NCI-H1105 treated with DMSO at 0.1 percent for 48 hours (cell line): ENCODE results near the gene TBCK.
A peak's percentile ranks its signal among the peaks of the same experiment; 100 is the strongest.
"Not testable (repeated sequence)": the region's sequence is repeated elsewhere in the genome, so short reads cannot be mapped to it uniquely, and the experiment has no call there.

ENCODE experiments used
- DNase-seq: peaks from one replicate; lab custom pipeline; 2025; lab: John Stamatoyannopoulos, UW

Gene TBCK

DNA sequence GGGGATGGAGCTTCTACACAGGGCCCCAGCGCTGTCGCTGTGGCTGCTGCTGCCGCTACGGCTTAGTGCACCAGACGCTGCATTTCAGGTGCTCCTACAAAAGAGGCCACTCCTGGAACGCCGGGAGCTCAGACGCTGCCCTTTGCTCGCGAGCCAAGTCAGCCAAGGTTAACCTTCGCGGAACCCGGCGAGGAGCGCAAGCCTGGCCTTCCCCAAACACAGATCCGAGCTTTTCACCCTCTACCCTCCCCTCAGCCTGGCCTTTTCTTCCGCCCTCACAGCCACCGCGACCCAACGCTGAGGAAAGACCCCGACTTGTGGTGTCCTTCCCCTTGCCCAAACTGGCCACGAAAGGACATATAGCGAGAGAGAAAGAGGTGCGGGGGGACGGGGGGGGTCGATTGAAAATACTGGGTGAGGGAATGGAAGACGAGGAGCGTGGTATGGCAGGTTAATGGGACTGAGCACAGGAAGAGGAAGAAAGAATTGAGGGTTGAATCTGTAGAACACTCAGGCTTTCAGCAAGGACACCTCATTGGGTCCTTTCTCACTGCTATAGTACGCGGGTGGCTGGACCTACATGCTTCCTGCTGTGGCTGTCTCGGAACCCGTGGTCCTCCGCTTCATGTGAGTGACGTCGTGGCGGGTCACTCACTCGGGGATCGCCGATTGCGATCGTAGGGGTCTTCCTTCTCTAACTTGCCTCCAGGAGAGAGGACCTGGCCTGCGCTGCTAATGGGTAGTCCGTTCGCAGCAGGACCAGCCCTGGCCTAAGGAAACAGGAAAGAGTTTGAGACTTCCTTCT, at the start of gene TBCK, which contains the start of gene AIMP1:
Gene TBCK, minus strand, starts transcription at position 242 of the 805 bp plus-strand sequence. CDS start 7,249 bp downstream, outside the sequence.
Gene AIMP1, plus strand, starts transcription at position 583 of the 805 bp plus-strand sequence. CDS start 8,460 bp downstream, outside the sequence.
- DNase-seq, result peak; percentile 73

DNA sequence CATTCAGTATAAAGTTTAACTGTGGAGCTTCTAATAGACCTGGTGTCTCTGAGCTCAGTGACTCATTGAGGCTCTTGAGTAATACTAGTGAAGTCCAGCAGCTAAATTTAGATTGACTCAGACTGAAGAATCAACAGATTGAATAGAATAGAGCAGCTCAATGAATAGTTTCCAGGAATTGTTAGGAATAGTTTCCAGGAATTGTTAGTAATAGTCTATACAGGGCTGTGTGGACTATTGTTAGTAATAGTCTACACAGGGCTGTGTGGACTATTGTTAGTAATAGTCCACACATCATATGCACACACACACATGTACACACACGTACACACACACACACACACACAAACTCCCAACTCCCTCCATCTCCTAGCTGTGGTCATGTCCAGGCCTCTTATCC, 49.6 kb upstream of the TBCK start:
- no peak for DNase-seq

DNA sequence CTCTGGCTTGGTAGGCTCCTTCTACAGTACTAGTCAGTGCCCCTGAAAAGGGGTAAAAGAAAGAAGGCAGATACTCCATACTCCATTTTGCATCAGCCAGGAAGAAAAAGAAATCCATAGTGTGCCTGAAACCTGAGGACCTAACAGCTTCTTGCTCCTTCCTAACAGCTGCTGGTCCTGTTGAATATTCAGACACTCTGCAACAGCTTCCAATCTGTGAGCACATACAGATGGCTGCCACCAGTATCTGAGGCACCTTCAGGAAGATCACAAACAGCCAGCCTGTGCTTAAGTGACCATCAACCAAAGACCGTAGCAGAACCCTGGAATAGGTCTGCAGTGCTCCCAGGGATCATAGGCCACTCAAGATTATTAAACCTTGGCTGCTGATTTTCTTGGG, 48.3 kb upstream of the TBCK start:
- DNase-seq, result no peak

DNA sequence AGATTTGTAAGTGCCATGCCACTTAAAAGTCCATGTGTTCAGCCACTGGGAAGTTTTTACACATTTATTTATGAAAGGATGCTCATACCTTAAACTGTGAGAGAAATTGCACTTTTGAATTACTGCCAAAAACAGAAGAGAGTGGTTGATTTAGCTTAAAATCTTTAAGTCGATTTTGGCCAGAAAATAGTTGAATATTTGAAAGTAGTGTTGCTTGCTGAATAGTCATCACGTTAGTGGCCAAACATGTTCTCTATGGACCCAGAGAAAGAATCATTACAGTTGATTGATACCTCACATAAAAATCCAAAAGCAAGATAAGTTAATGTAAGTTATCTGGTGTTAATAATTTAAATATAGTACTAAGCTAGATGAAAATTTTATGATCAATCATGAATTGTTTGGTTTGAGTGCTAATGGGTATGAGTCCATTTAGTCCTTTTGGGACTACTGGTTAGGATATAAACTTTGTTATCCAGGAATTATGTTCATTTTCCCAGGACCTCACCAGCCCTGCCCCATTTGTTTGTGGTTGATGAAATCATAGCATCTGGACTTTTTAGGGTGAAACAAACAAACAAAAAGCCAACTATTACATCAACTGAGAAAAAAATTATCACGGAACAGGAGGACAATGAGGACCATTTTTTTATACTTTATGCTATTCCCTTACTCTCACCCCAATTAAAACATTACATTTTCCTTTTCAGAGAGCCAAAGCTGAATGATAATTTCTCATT, 46.2 kb upstream of the TBCK start:
- no peak for DNase-seq

DNA sequence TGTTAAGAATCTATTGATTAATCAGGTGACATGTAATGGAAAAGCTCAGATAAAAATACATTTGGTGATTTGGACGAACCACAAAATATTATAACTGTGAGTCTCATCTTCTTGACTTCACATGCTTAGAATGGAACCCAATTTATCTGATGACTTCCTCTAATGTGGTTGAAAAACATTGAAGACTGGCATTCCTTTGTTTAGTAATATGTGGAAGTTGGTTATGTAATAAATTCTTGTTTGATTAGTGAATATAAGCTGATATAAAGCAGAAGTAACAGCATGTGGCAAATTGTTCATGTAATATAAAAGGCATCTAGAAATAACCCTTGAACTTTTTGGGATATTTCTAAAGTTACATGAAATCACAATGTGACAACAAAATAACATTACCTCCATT, 42.9 kb upstream of the TBCK start:
- DNase-seq, result no peak

DNA sequence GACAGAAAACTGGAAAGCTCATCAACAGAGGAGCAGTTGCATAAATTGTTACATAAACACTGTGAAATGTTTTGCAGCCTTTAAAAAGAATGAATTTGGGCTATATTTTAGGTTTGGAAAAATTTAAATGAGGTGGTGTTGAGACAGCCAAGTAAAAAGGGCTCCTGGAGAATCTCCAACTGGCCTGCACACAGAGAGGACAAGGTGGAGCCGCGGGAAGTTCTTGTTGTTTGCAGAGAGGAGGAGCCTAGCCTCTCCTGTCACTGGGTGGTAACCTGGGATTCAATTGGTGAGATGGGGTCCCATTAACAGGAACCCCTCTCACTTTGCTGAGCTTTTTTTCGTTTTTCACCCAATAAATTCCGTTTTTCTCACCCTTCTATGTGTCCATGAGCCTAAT, 39.2 kb upstream of the TBCK start:
- no peak for DNase-seq

DNA sequence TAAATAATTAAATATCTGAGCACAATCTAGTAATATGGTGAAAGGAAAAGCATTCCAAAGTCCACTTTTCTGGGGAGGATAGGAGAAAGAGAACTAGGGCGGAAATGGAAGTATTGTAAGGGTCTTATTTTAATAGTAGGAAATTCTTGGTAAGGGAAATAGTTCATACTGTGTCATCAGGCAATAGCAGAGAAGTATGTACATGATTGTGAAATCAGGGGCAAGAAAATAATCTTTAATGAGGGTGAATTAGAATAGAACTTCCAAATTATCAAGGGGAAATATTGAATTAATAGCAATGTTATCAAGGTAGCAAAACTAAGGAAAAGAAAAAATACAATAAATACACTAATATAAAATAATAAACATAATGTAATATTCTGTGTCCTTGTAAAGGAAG, 37.8 kb upstream of the TBCK start:
- DNase-seq, result no peak

DNA sequence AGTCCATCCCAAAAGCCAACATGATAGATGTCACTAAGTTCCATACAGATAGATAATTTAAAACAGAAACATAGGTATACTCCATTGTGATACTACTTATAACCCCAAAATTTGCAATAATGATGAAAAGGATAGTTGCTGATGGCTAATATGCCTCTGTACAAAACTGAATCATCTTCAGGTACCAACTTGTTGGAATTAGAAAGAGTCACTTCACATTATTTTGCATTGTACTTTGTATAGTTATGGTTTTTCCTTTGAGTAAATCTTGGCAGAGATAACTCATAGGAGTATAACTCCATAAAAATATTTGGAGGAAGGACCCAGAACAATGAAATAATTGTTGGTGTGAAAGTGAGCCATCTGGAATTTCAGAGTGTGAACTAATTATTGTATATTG, 35.0 kb upstream of the TBCK start:
- DNase-seq, result no peak

DNA sequence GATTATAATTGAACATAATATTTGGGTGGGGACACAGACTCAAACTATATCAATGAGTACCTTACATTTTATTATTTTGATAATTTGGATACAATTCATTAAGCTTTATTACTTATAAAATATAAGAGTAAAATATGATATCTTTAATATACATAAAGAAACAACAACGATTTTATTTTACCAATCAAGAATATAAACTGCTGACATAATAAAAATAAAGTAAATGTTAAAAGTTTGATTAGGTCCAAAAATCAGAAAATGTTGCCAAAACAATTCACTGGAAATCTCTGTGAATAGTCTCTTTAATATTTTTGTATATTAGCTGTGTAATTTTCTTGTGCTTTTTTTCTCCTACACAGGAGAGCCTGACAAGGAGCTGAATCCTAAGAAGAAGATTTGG, 31.2 kb upstream of the TBCK start:
- DNase-seq, result no peak

DNA sequence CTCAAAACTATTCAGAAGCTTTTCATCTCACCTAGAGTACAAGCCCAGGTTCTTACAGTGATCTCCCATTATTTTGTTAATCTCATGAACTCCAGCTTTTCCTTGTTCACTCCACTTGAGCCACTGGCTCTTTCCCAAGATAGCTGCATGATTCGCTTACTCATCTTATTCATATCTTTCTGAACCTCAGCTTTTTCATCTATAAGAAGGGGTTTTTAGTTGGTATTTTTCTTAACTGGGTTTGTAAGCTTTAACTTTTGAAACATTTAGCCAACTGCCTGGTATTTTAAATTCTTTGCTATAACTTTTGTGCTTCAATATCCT, 28.6 kb upstream of the TBCK start:
- DNase-seq, result no peak

DNA sequence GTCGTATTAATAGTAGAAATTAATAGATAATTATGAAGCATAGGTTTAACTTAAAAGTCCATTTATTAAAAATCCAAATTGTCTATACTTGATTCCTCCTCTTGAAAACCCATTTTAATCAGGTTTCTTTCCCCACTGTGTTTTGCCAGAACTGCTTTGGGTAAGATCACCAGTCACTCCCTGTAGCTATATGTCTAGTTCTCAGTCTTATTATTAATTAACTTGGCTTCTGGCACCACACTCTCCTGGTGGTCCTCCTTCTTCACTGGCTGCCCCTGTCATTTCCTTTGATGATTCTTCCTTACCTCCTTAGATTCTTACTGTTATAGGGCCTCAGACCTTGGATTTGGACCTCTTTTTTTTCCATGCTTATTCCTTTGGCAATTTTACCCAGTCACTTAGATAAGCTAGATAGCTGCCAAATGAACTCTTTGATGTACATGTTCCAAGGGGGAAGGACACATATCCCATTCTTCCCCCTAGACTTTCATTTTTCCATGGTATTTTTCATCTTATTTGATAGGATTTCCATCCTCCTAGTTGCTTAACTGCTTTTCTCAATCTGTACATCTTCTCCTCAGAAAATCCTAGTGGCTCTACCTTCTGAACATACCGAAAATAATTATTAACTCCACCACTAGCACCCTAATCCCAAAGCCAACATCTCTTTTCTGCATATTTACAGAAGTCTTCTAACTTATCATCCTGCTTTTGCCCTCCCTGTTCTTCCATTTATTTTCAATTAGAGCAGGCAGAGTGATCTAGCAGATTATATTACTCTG, 28.0 kb upstream of the TBCK start:
- no peak for DNase-seq

DNA sequence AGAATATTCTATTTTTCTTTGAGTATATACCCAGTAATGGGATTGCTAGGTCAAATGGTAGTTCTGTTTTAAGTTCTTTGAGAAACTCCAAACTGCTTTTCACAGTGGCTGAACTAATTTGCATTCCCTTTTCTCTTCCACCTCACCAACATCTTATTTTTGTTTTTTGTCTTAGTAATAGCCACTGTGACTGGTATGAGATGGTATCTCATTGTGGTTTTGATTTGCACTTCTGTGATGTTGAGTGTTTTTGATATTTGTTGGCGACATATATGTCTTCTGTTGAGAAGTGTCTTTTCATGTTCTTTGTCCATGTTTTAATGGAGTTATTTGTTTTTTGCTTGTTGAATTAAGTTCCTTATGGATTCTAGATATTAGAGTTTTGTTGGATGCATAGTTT, 24.8 kb upstream of the TBCK start:
- DNase-seq, result no peak

DNA sequence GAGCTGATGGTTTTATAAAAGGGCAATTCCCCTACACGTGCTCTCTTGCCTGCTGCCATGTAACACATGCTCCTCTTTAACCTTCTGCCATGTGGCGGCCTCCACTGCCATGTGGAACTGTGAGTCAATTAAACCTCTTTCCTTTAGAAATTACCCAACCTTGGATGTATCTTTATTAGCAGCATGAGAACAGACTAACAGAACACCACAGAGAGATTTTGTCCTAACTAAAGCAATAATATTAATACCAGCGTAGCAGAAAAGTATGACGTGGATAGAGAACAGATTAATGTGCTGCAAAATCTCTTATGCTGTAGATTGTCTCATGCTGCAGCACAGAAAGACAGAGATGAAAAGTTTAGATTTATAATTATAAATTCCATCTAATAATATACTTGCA, 23.4 kb upstream of the TBCK start:
- no peak for DNase-seq

DNA sequence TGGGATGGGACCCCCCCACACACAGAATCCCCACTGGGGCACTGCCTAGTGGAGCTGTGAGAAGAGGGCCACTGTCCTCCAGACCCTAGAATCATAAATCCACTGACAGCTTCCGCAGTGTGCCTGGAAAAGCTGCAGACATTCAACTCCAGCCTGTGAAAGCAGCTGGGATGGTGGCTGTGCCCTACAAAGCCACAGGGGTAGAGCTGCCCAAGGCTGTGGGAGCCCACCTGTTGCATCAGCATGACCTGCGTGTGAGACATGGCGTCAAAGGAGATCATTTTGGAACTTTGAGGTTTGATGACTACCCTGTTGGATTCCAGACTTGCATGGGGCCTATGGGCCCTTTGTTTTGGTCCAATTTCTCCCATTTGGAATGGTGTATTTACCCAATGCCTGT, 22.7 kb upstream of the TBCK start:
- DNase-seq, result no peak

DNA sequence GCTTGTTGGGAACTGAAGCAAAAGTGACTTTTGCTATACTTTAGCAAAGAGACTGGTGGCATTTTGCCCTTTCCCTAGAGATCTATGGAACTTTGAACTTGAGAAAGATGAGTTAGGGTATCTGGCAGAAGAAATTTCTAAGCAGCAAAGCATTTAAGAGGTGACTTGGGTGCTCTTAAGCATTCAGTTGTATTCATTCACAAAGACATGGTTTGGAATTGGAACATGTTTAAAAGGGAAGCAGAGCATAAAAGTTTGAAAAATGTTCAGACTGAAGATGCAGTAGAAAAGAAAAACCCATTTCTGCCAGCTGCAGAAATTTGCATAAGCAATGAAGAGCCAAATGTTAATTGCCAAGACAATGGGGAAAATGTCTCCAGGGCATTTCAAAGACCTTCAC, 21.9 kb upstream of the TBCK start:
- DNase-seq, result no peak

DNA sequence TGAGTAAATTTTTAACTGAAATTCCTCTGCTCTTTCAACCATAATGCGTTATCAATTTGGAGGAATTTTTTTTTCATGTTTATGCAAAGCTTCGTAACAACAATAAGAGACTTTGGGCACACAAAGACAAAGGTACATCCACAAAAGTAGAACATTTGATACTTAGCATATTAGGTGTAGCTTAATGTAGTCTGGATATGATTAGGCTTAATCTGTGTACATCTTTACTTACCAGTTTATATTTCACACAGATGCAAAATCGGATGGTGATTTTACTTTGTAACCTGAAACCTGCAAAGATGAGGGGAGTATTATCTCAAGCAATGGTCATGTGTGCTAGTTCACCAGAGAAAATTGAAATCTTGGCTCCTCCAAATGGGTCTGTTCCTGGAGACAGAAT, 20.6 kb upstream of the TBCK start:
- DNase-seq, result no peak

DNA sequence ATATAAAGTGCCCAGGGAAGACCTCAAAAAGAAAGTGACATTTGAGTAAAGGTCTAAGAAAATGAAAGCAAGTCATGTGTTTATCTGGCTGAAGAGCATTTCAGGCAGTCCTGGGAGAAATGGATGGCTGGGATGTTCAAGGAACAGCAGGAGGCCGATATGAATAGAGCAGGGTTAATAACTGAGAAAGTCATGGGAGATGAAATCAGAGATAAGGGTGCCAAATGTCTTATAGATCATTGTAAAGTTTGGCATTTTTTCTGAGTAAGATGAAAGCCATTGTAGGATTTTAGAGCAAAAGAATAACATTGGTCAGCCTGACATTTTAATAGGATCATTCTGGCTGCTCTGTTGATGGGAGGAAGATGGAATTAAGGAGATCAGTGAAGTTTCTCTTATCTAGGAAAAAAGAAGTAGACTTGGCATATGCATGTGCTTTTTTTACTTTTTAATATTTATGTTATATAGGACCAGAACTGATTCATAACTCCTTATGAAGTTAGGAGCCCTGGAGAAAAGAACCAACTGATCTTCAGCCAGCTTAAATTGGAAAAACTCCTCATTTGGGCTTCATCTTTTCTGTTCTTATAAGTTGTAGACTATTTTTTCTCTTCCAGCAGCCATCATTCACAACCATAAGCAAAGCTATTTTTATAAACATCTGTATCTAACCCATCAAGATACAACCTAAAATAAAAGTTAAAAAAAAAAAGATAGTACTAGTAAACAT, 18.9 kb upstream of the TBCK start:
- DNase-seq, result no peak

DNA sequence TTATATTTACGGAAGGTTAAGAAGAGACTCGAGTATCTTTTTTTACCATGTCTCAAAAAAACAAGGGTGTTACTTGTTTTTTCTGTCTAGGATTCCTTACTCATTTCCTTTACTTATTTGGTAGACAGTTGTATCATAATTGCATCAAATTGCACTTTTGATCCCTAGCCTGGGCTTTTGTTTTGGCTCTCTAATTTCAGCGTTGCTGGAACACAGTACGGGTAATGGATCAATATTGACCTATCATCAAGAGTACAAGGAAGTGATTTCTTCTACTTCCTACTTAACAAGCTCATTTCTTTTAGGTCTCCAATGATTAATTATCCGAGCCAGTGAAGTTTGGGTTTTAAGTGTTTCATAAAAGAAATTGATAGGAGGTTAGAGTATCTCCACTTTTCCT, 17.2 kb upstream of the TBCK start:
- DNase-seq, result no peak

DNA sequence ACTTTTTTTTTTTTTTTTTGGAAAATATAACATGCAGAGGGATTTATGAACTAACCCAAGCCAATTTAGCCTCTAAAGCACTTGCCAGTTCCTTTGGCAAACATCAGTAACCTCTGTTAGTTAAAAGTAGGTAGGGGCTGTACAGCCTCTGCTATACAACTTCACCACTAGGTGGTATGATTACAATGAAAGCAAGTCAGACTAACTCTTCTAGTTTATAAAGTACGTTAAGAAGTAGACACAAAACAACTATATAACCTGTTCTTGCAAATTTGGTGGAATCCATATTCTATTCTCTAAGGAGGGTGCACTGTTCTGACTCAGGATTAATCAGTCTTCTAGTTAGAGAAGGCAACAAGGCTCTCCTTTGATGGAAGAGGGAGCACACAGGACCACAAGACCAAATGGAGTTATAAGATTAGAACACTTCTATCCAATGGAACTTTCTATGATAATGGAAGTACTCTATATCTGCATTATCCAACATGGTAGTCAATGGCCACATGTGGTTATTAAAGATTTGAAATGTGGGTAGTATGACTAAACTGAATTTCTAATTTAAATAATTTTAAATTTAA, 13.1 kb upstream of the TBCK start:
- DNase-seq, result peak; percentile 16

DNA sequence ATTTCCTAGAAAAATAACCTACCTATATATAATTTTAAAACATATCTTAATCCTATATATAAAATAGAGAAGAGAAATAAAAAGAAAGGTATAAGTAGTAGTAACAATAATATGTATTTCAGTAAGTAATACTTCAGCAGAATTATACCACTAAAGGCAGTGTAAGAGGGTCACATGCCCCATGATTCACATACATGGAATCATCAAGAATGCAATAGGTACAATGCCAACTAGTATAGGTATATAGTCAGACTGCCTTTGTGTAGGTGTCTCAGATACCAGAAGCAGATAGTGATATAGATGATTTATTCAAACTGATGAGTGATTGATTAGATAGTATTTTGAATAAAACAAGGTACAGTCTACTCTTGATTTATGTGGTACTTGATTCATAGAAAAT, 9.8 kb upstream of the TBCK start:
- DNase-seq, result no peak

DNA sequence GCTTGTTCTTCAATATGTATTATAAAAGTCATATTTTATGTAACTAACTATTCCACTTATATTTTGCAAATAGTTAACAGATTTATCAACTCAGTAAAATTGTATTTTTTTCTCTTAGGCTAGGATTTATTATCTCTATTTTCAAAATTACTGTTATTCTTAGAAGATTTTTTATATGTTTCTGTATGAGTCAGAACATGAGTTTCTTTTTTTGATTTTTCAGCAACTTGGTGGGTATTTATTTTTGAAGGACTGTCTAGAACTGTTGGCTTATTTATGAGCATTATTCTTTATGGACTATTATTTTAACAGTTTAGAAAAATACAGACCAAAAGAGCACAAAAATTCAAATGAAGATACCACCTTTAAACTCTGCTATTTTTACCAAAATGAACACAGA, 7.1 kb upstream of the TBCK start:
- no peak for DNase-seq

DNA sequence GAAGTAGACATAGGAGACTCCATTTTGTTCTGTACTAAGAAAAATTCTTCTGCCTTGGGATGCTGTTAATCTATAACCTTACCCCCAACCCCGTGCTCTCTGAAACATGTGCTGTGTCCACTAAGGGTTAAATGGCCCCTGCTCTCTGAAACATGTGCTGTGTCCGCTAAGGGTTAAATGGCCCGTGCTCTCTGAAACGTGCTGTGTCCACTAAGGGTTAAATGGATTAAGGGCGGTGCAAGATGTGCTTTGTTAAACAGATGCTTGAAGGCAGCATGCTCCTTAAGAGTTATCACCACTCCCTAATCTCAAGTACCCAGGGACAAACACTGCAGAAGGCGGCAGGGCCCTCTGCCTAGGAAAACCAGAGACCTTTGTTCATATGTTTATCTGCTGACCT, 5.8 kb upstream of the TBCK start:
- DNase-seq, result not testable (repeated sequence)
